ENCODE measurements around the gene RPS6KL1. TPM values are rescaled to one million over a fixed set of nuclear protein-coding genes. Genes with fewer than 3 reads are reported as not detected.
A peak's percentile ranks its signal among the peaks of the same experiment; 100 is the strongest.

RPS6KL1 gene
- total and polyA plus RNA-seq, 4 donors: 1.1 to 5.9 (median 3.8) TPM

GRCh38 chr14:74860899-74861733, 61.9 kb downstream of the RPS6KL1 start:
- no peak overlapping the region for H3K4me3 ChIP-seq (ENCODE audit: low read depth in 1 of 3, low read length in 3 of 3)
- no peak overlapping the region for H3K27ac ChIP-seq (ENCODE audit: low read depth in 1 of 2, low read length in 2 of 2)
- no peaks in the 10 kb centered on the region for H3K27me3 ChIP-seq (ENCODE audit: control insufficient read depth in 4 of 4, insufficient read depth in 4 of 4, low read length in 3 of 4)
- H3K9ac ChIP-seq (ENCODE audit: low read depth in 1 of 2, low read length in 2 of 2): no peak overlapping the region
- TF ChIP-seq, protein P1, sequence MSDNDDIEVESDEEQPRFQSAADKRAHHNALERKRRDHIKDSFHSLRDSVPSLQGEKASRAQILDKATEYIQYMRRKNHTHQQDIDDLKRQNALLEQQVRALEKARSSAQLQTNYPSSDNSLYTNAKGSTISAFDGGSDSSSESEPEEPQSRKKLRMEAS (IDR thresholded peaks at IDR 0.05): no peak
- TF ChIP-seq CTCF (IDR thresholded peaks at IDR 0.05; ENCODE audit: low read depth, low read length, missing input control) (peak; percentile 80), RAD21 (IDR thresholded peaks at IDR 0.05) (peak; percentile 92 to 94)
- H3K9me3 ChIP-seq (ENCODE audit: control insufficient read depth in 4 of 4, low read length in 3 of 4): no peaks in the 10 kb centered on the region
- no peaks in the 10 kb centered on the region for H3K36me3 ChIP-seq (ENCODE audit: control insufficient read depth in 4 of 4, insufficient read depth in 3 of 4, low read depth in 1 of 4, low read length in 3 of 4)
- peaks cover 0 to 5% (median 0%) of the 10 kb centered on the region in 4 donors for H3K4me1 ChIP-seq (ENCODE audit: control insufficient read depth in 4 of 4, insufficient read depth in 4 of 4, low read length in 3 of 4)
- peak; percentile 94 for DNase-seq (ENCODE audit: low spot score)
- 30% methylated on average over 7 of the region's 7 CpGs for WGBS

- H3K36me3 ChIP-seq (ENCODE audit: control insufficient read depth in 4 of 4, insufficient read depth in 3 of 4, low read depth in 1 of 4, low read length in 3 of 4): no peaks in the 10 kb centered on the region
- H3K9me3 ChIP-seq (ENCODE audit: control insufficient read depth in 4 of 4, low read length in 3 of 4): no peaks in the 10 kb centered on the region
- WGBS: 63% methylated on average over 10 of the region's 10 CpGs
- no peak overlapping the region for H3K9ac ChIP-seq (ENCODE audit: low read depth in 1 of 2, low read length in 2 of 2)
- no peak overlapping the region for H3K4me3 ChIP-seq (ENCODE audit: low read depth in 1 of 3, low read length in 3 of 3)
- TF ChIP-seq, protein P2, sequence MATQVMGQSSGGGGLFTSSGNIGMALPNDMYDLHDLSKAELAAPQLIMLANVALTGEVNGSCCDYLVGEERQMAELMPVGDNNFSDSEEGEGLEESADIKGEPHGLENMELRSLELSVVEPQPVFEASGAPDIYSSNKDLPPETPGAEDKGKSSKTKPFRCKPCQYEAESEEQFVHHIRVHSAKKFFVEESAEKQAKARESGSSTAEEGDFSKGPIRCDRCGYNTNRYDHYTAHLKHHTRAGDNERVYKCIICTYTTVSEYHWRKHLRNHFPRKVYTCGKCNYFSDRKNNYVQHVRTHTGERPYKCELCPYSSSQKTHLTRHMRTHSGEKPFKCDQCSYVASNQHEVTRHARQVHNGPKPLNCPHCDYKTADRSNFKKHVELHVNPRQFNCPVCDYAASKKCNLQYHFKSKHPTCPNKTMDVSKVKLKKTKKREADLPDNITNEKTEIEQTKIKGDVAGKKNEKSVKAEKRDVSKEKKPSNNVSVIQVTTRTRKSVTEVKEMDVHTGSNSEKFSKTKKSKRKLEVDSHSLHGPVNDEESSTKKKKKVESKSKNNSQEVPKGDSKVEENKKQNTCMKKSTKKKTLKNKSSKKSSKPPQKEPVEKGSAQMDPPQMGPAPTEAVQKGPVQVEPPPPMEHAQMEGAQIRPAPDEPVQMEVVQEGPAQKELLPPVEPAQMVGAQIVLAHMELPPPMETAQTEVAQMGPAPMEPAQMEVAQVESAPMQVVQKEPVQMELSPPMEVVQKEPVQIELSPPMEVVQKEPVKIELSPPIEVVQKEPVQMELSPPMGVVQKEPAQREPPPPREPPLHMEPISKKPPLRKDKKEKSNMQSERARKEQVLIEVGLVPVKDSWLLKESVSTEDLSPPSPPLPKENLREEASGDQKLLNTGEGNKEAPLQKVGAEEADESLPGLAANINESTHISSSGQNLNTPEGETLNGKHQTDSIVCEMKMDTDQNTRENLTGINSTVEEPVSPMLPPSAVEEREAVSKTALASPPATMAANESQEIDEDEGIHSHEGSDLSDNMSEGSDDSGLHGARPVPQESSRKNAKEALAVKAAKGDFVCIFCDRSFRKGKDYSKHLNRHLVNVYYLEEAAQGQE (IDR thresholded peaks at IDR 0.05): no peak
- TF ChIP-seq TAF1 (conservative IDR thresholded peaks at IDR 0.05): no peak
- TF ChIP-seq, protein P1 (IDR thresholded peaks at IDR 0.05): no peak
- no peak for TF ChIP-seq CTCF (IDR thresholded peaks at IDR 0.05; ENCODE audit: low read depth, low read length, missing input control)
- no peak for TF ChIP-seq HNF4G (IDR thresholded peaks at IDR 0.05)
- no peak for TF ChIP-seq JUND (IDR thresholded peaks at IDR 0.05)
- no peak for TF ChIP-seq NR2F2 (IDR thresholded peaks at IDR 0.05)
- TF ChIP-seq, protein P3, sequence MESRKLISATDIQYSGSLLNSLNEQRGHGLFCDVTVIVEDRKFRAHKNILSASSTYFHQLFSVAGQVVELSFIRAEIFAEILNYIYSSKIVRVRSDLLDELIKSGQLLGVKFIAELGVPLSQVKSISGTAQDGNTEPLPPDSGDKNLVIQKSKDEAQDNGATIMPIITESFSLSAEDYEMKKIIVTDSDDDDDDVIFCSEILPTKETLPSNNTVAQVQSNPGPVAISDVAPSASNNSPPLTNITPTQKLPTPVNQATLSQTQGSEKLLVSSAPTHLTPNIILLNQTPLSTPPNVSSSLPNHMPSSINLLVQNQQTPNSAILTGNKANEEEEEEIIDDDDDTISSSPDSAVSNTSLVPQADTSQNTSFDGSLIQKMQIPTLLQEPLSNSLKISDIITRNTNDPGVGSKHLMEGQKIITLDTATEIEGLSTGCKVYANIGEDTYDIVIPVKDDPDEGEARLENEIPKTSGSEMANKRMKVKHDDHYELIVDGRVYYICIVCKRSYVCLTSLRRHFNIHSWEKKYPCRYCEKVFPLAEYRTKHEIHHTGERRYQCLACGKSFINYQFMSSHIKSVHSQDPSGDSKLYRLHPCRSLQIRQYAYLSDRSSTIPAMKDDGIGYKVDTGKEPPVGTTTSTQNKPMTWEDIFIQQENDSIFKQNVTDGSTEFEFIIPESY (IDR thresholded peaks at IDR 0.05): no peak
- no peak for TF ChIP-seq SP1 (IDR thresholded peaks at IDR 0.05)
- no peak for TF ChIP-seq YY1 (IDR thresholded peaks at IDR 0.05)
- TF ChIP-seq EGR1 (IDR thresholded peaks at IDR 0.05; ENCODE audit: low read depth in 2 of 2): no peak
- no peak for TF ChIP-seq RAD21 (IDR thresholded peaks at IDR 0.05)
- TF ChIP-seq FOXA2 (IDR thresholded peaks at IDR 0.05): no peak
- no peak for TF ChIP-seq GABPA (IDR thresholded peaks at IDR 0.05 in 1 of 2, conservative IDR thresholded peaks at IDR 0.05 in 1 of 2)
- TF ChIP-seq, protein P4, sequence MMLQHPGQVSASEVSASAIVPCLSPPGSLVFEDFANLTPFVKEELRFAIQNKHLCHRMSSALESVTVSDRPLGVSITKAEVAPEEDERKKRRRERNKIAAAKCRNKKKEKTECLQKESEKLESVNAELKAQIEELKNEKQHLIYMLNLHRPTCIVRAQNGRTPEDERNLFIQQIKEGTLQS (IDR thresholded peaks at IDR 0.05): no peak
- TF ChIP-seq RXRA (IDR thresholded peaks at IDR 0.05): no peak
- no peak for TF ChIP-seq FOXA1 (IDR thresholded peaks at IDR 0.05)
- no peak overlapping the region for H3K27ac ChIP-seq (ENCODE audit: low read depth in 1 of 2, low read length in 2 of 2)
- peaks cover 0 to 9% (median 0%) of the 10 kb centered on the region in 4 donors for H3K4me1 ChIP-seq (ENCODE audit: control insufficient read depth in 4 of 4, insufficient read depth in 4 of 4, low read length in 3 of 4)
- no peak for DNase-seq (ENCODE audit: low spot score)
- no peaks in the 10 kb centered on the region for H3K27me3 ChIP-seq (ENCODE audit: control insufficient read depth in 4 of 4, insufficient read depth in 4 of 4, low read length in 3 of 4)
These were observed 63.1 kb downstream of the RPS6KL1 start for GRCh38 chr14:74859757-74860552.
